ENCODE results near the gene SH3TC1.

SH3TC1 gene

DNA sequence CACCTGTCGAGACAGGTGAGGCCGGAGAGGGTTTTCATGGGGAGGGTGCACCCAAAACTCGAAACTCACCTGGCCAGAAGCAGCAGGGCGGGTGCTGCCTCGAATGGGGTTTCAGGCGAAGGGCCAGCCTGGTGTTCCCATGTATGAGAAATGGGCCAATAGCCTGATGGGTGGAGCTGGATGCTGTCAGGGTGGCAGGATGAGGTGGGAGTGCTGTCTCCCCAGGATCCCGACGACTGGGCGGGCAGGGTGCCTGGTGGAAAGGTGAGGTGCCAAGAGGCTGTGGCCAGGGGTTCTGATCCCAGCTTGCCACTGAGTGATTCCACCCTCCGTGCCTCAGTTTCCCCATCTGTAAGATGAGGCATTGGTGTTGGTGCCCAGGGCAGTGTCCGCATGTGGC lies 16.8 kb upstream of the SH3TC1 start:
- DNase-seq: no peak

DNA sequence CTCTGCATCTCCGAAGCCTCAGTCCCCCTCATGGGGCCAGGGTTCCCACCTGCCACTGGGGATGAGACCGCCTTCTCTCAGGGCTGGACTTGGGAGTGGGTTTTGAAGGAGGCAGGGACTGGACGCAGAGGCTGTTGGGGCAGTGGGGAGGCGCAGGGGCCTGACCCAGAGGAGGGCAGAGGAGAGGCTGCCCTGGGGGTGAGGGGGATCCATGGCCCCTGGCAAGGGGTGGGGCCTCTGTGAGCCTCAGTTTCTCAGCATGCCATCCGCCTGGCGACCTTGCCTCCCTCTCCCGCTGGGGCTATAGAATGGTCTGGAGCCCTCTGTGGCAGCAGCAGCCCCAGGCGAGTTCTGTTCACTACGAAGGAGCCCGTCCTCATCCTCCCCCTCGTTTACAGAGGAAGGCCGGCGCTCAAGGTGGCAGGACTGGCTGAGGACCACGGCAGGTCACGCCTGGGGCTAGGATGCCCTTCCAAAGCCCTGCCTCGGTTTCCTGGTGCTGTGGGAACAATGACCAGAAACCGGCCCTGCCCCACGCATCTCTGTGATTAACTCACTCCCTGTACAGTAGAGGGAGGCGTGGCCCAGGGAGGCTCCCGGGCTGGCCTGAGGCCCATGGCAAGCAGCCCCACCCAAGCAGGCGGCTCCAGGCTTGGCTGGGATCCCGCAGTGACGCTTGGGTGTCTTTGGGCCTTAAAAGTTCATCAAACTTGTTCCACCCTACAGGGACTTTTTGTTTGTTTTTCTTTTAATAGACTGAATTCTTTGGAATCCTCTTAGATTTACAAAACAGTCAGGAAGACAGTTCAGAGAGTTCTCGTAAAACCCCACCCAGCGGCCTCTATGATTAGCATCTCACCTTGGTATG lies 16.0 kb upstream of the SH3TC1 start:
- no peak for DNase-seq

DNA sequence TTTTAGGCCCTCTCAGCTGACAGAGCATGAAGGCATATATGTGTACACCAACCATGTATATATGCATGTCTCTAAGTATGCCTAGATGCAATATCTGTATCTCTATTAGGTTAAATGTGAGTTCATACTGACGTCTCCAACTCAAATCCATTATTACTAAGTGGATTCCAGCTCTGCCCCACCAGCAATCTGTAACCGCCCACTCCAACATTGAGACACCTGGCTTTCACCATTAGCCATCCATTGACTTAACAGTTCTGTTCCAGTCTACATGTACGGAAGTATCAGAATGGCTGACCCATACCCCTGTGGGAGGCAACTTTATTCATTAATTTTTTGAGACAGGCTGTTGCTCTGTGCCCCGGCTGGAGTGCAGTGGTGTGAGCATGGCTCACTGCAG lies 15.0 kb upstream of the SH3TC1 start:
- no peak for DNase-seq

DNA sequence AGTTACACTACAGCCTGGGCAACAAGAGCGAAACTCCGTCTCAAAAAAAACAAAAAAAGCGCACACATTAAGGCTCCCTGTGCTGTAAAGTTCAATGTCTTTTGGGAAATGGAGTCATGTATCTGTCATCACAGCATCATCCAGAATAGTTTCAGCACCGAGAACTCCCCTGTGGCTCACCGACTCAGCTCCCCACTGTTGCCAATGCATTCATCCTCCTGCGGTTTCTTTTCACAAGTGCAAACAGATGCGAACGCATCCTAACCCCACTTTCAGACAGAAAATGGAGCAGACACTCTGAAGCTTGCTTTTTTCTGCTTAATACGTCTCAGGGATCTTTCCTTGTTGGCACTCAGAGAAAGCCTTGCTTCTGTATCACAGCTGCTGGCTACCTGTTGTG lies 13.8 kb upstream of the SH3TC1 start:
- no peak for DNase-seq

GRCh38 chr4:8185930-8186329 lies 13.2 kb upstream of the SH3TC1 start:
- DNase-seq: no peak

- no peak for DNase-seq
Observed at GRCh38 chr4:8188085-8188484, 11.0 kb upstream of the SH3TC1 start.

DNA sequence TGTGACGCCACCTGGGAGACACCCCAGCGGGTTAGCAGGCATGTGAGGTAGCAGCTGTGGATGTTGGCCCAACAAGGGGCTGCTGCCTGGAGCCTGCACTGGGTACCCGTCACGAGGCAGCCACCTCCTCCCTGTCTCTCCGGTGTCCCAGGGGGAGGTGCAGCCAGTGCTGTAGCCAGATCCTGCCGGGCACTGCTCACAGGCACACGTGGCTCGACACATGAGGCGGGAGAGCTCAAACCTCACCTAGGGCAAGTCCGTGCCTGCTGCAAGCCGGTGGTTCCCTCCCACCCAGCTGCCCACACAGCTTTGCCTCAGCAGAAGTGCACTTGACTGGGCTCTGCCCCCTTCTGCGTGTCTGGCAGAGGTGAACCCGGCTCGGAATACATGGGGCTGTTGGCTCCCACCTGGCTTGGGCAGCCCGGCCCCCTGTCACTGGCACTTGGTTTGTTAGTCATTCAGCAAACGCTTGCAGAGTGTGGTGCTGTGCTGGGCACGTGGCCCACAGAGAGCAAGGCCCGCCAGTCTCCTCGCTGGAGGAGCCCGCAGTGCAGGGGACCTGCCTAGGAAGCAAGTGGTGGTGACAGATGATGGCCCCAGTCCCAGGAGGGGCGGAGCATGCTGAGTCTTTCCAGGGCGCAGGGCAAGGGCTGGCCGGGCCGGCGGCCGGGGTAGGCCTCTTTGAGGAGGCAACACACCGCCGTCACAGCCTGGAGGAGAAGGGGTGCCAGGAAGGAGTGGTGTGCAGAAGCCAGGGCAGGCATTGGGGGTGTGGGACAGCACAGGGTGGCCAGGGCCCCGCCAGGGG lies 10.1 kb upstream of the SH3TC1 start:
- peak; percentile 88 for DNase-seq

DNA sequence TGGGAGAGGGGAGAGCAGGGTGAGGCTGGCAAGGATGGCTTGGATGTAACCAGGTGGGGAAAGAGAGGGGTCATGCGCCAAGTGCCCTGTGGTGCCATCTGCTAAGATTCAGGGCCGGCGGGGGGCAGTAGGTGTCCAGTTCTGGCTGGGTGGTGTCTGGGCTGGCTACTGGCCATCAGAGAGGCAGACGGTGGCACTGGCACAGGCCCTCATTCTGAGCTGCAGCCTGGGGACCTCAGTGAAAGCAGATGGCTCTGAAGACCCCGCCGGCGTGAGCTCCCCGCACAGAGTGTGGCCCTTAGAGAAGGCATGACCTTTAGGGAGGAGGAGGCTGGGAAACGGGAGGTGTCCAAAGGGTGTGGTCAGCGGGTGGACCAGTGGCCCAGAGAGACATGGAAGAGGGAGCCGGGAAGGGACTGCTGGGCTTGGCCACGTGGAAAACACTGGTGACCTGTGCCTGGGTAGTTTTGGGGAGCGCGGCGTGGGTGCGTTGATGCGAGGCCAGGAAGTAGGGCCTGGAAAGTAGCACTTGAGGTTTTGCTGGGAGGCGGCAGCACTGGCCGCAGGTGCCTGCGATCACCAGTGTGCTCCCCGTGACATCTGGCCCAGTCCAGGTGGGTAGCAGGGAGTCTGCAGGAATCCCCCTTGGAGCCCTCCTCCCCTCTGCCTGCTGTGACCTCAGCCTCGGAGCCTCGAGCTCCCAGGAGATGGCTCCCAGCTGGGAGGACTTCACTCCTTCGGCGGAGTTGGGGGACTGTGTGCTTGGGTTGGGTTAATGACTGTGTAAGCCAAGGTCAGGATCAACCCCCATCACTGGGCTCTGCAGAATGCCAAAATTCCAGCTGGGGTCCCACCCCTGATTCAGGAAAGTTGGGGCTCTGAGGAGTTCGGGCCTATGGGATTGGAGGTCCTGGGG lies 9.3 kb upstream of the SH3TC1 start:
- peak; percentile 23 for DNase-seq

- no peak for DNase-seq
Observed at GRCh38 chr4:8191136-8191747, 7.8 kb upstream of the SH3TC1 start.

DNA sequence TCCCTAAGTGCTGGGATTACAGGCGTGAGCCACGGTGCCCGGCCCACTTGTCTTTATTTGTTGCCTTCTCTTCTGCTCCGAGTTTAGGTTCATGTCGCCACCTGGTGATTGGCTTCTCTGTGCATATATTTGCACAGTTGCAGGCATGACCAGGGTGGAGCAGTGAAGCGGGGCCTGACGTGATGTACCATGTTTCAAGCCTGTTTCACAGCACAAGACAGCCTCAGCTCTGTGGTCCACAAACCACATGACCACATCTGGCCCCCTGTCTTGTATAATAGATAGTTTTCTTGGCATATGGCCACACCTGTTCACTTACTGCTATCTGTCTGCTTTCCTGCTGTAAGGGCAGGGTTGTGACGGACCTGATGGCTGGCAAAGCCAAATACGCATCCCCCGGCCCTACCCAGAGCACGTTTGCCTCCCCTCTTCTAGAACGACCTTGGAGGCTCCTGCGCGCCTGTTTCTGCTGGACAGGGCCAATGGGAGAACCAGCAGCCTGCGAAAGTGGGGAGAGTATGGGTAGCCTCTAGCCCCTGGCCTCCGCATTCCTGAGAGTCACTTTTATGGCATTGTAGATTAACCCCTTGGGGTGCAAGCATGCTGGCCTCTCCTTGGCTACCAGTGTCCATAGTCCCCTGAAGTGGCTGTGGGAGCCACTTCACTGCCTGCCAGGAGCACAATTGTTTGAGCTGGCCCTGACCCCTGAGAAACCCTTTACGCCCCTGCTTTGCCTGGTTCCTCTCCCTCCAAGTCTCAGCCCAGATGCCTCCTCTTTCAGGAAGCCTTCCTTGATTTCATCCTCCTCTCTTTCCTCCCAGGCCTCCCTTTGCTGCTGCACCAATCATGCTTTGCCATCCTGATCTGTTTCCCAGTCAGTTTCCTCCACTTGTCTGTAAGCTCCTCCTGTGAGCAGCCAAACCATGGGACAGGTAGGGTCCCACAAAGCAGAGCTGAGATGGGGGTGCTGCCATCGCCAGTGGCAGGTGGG lies 6.0 kb upstream of the SH3TC1 start:
- peak; percentile 35 for DNase-seq

DNA sequence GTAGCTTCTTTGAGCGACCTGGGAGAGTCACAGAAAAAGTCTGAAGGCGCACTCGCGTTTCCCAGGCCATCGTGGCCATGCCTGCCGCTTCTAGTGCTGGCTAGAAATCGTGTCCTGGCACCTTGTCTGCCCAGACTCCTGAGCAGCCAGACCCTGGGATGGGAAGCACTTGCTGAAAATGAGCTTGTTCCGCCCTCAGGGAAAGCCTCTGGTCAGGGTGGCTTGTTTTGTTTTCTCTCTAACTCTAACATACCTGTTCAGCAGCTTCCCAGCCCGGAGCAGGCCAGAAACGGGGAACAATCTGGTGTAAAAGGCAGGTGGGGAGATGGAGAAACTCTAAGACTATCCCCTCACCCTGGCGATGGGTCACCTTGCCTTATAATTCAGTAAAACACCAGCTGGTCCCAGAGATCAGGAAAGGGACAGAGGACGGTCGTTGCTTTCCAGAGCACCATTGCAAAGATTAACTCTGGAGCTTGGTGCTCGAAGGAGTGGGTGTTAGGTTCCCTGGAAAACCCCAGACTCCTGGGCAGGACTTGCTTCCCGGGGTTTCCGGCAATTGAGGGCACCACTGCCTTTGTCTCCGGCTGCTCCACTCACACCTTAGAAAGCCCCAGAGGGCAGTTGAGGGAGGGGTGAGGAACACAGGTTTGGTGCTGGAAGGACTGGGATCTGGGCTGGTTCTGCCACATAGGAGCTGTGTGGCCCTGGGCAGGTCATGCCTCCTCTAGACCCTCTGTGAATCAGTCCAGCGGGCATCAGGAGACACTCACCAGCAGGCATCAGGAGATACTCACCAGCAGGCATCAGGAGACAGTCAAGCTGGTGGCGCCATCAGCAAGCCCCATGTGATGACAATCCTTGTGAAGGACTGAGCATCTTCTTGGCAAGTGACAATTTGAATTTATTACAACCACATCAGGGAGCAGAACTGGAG lies 4.5 kb upstream of the SH3TC1 start:
- no peak for DNase-seq

DNA sequence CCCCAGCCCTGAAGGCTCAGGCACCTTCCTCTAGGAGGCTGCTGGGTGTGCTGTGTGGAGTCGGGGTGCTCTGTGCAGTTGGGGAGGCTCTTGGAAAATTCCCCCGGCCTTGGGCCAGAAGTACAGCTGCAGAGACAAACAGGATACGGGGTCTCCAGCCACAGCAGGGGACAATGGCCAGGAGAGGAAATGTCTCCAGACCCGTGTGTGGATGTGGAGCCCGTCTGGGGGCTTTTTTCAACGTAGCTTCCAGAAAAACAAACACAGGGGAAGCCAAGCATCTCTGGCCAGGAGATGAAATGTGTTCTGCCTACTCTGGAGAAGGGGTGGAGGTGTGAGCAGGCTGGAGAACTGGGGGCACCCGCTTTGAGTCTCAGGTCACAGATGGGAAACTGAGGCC lies 3.7 kb upstream of the SH3TC1 start:
- no peak for DNase-seq

DNA sequence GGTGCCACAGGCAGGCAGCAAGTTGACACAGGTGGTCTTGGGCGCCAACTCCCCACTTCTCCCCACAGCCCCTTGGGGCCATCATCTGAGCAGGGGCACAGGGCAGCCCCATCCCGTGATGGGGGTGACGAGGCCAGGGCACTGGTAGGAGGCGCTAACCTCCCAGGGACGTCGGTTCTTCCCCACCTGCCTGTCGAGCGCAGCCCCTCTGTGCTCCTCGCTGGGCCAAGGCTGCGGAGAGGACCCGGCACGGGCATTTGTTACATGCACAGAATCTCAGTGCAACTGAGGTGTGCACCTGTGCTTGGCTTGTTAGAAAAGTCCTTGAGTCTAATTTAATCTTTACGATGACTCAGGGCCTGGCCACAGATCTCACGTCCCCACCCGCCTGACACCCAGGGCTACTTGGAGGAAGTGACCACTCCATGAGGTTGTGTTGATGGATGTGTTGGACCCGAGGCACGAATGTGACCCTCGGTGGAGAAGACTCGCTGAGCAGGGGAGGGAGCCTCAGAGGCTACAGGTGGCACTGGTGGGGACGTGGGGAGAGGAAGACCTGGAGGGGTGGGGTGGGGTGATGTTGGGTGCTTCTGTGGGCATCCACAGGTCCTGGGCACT lies 3.1 kb upstream of the SH3TC1 start:
- DNase-seq: no peak

DNA sequence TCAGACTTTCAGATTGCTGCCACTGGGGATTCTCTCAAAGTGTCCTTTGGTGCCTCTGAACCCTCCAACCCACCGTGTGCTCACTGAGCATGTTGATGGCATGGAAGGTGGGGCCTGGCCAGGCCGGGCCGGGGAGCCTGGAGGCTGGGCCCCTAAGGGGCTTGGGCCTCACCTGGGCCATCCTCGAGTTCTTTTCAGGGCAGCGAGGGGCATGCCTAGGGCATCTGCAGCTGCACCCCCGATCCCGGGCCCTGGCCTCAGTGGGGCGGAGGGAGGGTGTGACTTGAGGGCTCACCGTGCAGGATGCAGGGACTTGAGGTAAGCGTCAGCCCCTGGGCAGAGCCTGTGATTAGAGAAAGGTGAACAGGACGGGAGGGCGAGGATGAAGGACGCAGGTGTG lies 1.6 kb upstream of the SH3TC1 start:
- no peak for DNase-seq

DNA sequence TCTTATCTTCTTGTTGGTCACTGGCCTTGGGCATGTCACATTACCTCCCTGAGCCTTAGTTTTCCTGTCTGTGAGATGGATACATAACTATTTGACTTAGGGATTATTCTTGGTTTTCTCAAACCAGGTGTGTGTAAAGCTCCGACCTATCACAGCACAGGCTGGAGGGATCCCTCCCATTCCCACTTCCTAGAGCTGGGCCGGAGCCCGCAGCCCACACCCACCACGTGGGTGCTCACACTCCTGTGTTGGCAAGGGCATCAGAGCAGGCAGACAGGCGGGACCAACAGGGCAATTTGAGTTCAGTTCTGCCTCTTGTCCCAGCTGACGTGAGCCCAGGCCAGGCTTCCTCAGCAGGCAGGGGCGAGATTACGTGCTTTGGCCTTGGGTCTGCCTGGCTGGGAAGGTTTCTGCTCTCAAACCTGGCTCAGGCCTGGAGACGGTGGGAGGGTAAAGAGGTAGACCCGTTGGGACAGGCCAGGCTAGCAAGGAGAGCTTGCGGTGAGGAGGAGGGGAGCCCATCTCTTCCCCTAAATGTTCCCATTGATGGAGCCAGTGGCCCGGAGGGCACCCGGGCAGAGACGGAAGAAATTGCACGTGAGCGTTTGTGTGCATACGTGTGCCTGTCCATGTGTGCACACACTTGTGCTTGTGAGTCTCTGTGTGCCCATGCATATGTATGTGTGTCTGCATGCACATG lies 734 bp upstream of the SH3TC1 start:
- no peak for DNase-seq

GRCh38 chr4:8199594-8200301 lies 658 bp downstream of the SH3TC1 start:
- no peak for DNase-seq

DNA sequence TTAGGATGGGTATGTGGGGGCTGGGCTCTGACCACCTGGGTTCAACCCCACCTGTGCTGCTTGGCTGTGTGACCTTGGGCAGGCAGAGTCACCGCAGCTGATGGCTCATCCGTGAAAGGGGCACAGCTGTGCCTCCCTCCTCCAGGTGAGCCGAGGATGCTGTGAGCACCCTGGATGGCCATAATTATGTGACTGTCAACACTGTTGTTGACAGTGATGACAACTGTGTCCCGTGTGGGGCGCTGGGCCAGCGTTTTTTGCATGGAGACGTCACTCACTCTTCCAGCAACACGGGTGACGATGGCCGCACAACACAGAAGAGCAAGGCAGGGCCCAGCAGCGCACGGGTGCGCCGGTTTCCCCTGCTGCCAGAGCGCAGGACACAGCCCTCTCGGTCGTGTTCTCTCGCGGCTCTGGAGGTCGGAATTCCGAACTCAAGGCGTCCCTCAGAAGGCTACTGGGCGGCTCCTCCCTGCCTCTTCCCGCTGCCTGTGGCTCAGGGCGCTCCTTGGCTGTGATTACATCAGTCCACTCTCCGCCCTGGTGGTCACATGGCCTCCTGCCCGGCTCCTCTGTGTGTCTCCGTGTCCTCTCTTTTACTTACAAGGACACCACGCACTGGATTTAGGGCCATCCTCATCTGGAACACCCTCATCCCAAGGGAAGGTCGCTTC lies 1.3 kb downstream of the SH3TC1 start:
- DNase-seq: no peak

DNA sequence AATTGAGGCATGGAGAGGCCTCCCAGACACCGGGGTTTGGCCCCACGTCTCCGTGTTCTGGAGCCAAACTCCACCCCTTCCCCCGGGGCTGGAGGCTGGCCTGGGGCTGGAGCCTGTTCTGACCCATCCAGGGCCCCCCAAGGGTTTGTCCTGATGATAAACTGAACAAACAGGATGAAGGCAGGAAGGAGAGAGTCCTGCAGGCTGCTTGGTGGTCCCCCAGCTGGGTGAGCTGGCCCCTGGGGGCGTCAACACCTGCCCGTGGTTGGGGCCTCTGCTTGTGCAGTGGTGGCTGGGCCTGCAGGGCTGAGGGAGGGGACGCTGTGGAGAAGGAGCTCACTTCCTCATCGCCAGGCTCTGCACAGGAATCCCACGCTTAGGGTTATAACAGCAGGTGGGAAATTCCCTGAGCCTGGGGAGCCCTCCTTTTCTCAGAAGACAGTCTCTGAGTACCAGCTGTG lies 2.3 kb downstream of the SH3TC1 start:
- DNase-seq: no peak
